HL-60 (cell line): Measurements from ENCODE around the gene RPS14.

ENCODE experiments used
- DNase-seq, 2 experiments: peaks; one replicate each; pipeline ENCODE4 v3.0.0-alpha.2; 2010 to 2020; ENCODE audit warnings: low read depth in 1 of 2, low spot score in 1 of 2
- H3K27ac ChIP-seq: fragments of 250-450 bp; sonication (Bioruptor Pico); replicated peaks from 2 replicates; pipeline ENCODE4 v1.5.1; 2020; ENCODE audit warnings: mild to moderate bottlenecking, moderate library complexity
- H3K27me3 ChIP-seq: fragments of 250-450 bp; sonication (Bioruptor Pico); 2 replicates; pipeline ENCODE4 v1.5.1; 2021; ENCODE audit warnings: mild to moderate bottlenecking, moderate library complexity; ENCODE audit not compliant: insufficient read depth, poor library complexity, severe bottlenecking
- H3K4me3 ChIP-seq: replicated peaks from 2 replicates; pipeline ENCODE4 v1.5.1; 2011; ENCODE audit warnings: mild to moderate bottlenecking, control low read depth, low read length; ENCODE audit not compliant: insufficient read depth
- CTCF ChIP-seq: IDR thresholded peaks from one replicate; pipeline ENCODE4 v1.5.1; 2011; ENCODE audit warnings: low read length, control low read depth, inconsistent platforms; ENCODE audit not compliant: insufficient read depth
- GABPA ChIP-seq: IDR thresholded peaks from 2 replicates; pipeline ENCODE4 v1.6.1; 2012; ENCODE audit warnings: low read depth
- POLR2AphosphoS5 ChIP-seq: IDR thresholded peaks from 2 replicates; pipeline ENCODE4 v1.6.1; 2012; ENCODE audit warnings: low read depth
- REST ChIP-seq: IDR thresholded peaks from 2 replicates; pipeline ENCODE4 v1.6.1; 2012; ENCODE audit warnings: low read depth; ENCODE audit not compliant: insufficient replicate concordance
- SPI1 ChIP-seq: IDR thresholded peaks from 2 replicates; pipeline ENCODE4 v1.6.1; 2012; ENCODE audit warnings: low read depth, mild to moderate bottlenecking, borderline replicate concordance

The RPS14 gene

GRCh38 chr5:150468206-150468605, 18.7 kb upstream of the RPS14 start:
- H3K27ac ChIP-seq: no peak overlapping the region
- no peaks in the 10 kb centered on the region for H3K27me3 ChIP-seq
- TF ChIP-seq CTCF (no peak), POLR2AphosphoS5 (no peak), REST (no peak), SPI1 (no peak), GABPA (no peak)
- no peak overlapping the region for H3K4me3 ChIP-seq
- no peak for DNase-seq

- Histone ChIP-seq H3K27ac (no peak overlapping the region), H3K27me3 (no peaks in the 10 kb centered on the region), H3K4me3 (no peak overlapping the region)
- TF ChIP-seq REST (no peak), GABPA (no peak), CTCF (no peak), SPI1 (no peak), POLR2AphosphoS5 (no peak)
- no peak for DNase-seq
Measured at GRCh38 chr5:150465927-150466326, 16.4 kb upstream of the RPS14 start.

- TF ChIP-seq GABPA (no peak), POLR2AphosphoS5 (no peak), REST (no peak), SPI1 (no peak), CTCF (no peak)
- no peak overlapping the region for H3K27ac ChIP-seq
- DNase-seq: no peak
- no peak overlapping the region for H3K4me3 ChIP-seq
- H3K27me3 ChIP-seq: no peaks in the 10 kb centered on the region
Measured at GRCh38 chr5:150464554-150465012, 15.0 kb upstream of the RPS14 start.
